Ovary (tissue), 9 donors: Measurements from ENCODE around the gene LCLAT1. TPM values are rescaled to one million over a fixed set of nuclear protein-coding genes. Genes with fewer than 3 reads are reported as not detected.

Source experiments
- DNase-seq, 5 donors: peaks; one replicate each; pipeline ENCODE4 v3.0.0-alpha.2; 2019 to 2020
- H3K27ac ChIP-seq, 2 donors: fragments of 200-600 bp; one replicate each; pipeline versions ENCODE4 v1.5.1 to v1.8.0; 2019 to 2022
- H3K27me3 ChIP-seq: fragments of 200-600 bp; one replicate; pipeline ENCODE4 v1.8.0; 2022
- H3K36me3 ChIP-seq: fragments of 200-600 bp; sonication (generic); one replicate; pipeline ENCODE4 v1.5.1; 2019
- H3K4me1 ChIP-seq: one replicate; pipeline ENCODE4 v1.8.1; 2013; ENCODE audit warnings: mild to moderate bottlenecking, moderate library complexity; ENCODE audit not compliant: insufficient read depth
- H3K4me3 ChIP-seq: fragments of 200-600 bp; sonication (generic); one replicate; pipeline ENCODE4 v1.5.1; 2017
- H3K9me3 ChIP-seq, 2 donors: fragments of 200-600 bp in 1 of 2; sonication (generic) in 1 of 2; one replicate each; pipeline versions ENCODE4 v1.5.1 to v1.8.1; 2013 to 2019; ENCODE audit warnings: mild to moderate bottlenecking in 1 of 2, moderate library complexity in 1 of 2
- CTCF ChIP-seq, 3 donors: fragments of 450-650 bp in 2 of 3; fragments of 200-600 bp in 1 of 3; IDR thresholded peaks; one replicate each; pipeline versions ENCODE4 v1.5.1 to v1.8.0; 2016 to 2022; ENCODE audit warnings: antibody characterized with exemption in 3 of 3, mild to moderate bottlenecking in 1 of 3
- EP300 ChIP-seq: sonication (generic); formaldehyde crosslinking; IDR thresholded peaks from one replicate; pipeline ENCODE4 v1.6.1; 2017; ENCODE audit warnings: antibody characterized with exemption
- POLR2A ChIP-seq: fragments of 450-650 bp; IDR thresholded peaks from one replicate; pipeline ENCODE4 v1.6.1; 2017; ENCODE audit warnings: antibody characterized with exemption, mild to moderate bottlenecking, moderate library complexity
- WGBS, 3 donors: extraction: QIAGEN DNeasy Blood & Tissue Kit in 1 of 3; methylation state at CpG; one replicate each; pipeline versions ENCODE4 v1.1.5 to v1.1.7; 2013 to 2017; 5-methylcytosine and 5-hydroxymethylcytosine counted together
- intact Hi-C, 4 donors: fragments of 100-400 bp; cut with DNase I; formaldehyde crosslinking; loops; one replicate each; pipeline versions ENCODE4 v1.11.0 to v1.15.1; 2022 to 2023
- polyA plus RNA-seq, 2 donors: library from polyadenylated mRNA; stranded (reverse); fragments of 200-250 nt in 1 of 2; fragments of 350-450 nt in 1 of 2; fragmentation: Illumina TruSeq in 1 of 2; extraction: RNeasy Lipid Tissue Mini Kit (QIAGEN cat#74804) in 1 of 2; gene quantifications; one replicate each; pipeline ENCODE4 v1.2.3, GENCODE V29; 2013 to 2014
- total RNA-seq, 7 donors: library from RNA; depleted of rRNA in 2 of 7; stranded (reverse); fragments of >200 nt in 2 of 7; fragmentation: NEBNext Ultra II Directional in 3 of 7; extraction: Animal tissue kit (Norgen Biotek cat#: 25700) in 3 of 7; gene quantifications; one replicate each; pipeline versions ENCODE4 v1.1.0 to v1.2.4, GENCODE V29; 2016 to 2023
- donor health status: DM: no; HTN: no; CAD: no; lungs with moderate emphysema.
- donor health status: DM: no; HTN: no; CAD: no.
- donor health status: Bipolar disorder and iron deficiency.
- donor health status: DM: yes; HTN: yes; CAD: no.
- donor health status: DM: no; HTN: no; CAD: no.
- donor health status: DM: yes; HTN: yes; CAD: no.

Gene LCLAT1
- total and polyA plus RNA-seq, 9 donors = 3.2 to 26.5 (median 22.6) TPM

- H3K27ac ChIP-seq = no peak overlapping the region
- DNase-seq = no peak
- H3K9me3 ChIP-seq = no peaks in the 10 kb centered on the region
- 77 to 86% (median 81%) methylated on average over 2 of the region's 2 CpGs for WGBS, 3 donors
- intact Hi-C loops = no loop called here
- H3K36me3 ChIP-seq = no peaks in the 10 kb centered on the region
- no peaks in the 10 kb centered on the region for H3K27me3 ChIP-seq
- TF ChIP-seq EP300 = no peak
- TF ChIP-seq CTCF (IDR thresholded peaks at IDR 0.05) = no peak
- no peak for TF ChIP-seq POLR2A
- H3K4me3 ChIP-seq = no peak overlapping the region
- H3K4me1 ChIP-seq = peaks cover 4% of the 10 kb centered on the region
These were observed 9.5 kb downstream of the LCLAT1 start for GRCh38 chr2:30456579-30456978.

DNA sequence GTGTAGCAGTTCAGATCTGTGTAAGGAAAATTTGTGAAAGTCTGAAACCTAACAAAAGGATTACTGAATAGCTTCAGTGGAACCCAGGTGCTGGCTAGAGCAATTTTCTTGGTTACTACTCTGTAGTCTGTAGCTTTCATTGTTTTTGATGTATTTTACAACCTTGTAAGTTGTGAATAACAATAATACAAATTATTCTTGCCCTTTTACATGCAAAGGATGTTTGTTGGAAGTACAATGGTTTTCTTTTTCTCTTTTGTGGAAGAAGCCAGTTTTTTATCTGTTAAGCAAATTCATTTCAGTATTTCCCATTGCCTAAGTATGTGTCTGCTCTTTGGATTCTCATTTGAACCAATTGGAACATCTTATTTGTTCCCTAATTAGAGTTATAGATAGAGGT, 10.2 kb downstream of the LCLAT1 start:
- H3K4me3 ChIP-seq = no peak overlapping the region
- no peak overlapping the region for H3K27ac ChIP-seq
- H3K4me1 ChIP-seq = peaks cover 4% of the 10 kb centered on the region
- TF ChIP-seq EP300 (no peak), POLR2A (no peak), CTCF (IDR thresholded peaks at IDR 0.05) (no peak)
- H3K27me3 ChIP-seq = no peaks in the 10 kb centered on the region
- DNase-seq = no peak
- intact Hi-C loops = no loop called here
- no peaks in the 10 kb centered on the region for H3K36me3 ChIP-seq
- no peaks in the 10 kb centered on the region for H3K9me3 ChIP-seq

DNA sequence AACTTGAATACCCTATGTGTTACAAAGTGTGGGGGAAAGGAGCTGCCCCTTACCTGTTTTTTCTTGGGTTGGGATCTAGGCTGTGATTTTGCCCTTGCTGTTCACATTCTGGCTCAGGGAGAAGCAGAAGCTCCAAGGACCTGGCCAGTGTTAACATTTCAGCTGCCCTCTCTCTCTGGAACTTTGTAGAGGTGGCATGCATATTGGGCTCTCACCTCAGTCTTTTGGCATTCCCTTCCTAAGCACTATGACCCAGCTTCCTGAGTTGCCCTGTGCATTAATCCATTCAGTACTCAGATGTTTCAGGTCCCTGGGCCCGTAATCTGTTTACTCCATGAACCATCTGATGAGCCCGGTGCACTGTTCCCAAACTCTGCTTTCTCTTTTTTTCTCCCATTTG, 12.1 kb downstream of the LCLAT1 start:
- Histone ChIP-seq H3K27me3 (no peaks in the 10 kb centered on the region), H3K36me3 (no peaks in the 10 kb centered on the region), H3K4me3 (no peak overlapping the region), H3K4me1 (peaks cover 4% of the 10 kb centered on the region), H3K27ac (no peak overlapping the region), H3K9me3 (no peaks in the 10 kb centered on the region)
- TF ChIP-seq POLR2A (no peak), EP300 (no peak), CTCF (IDR thresholded peaks at IDR 0.05) (no peak)
- WGBS, 3 donors = 38 to 71% (median 66%) methylated on average over 2 of the region's 2 CpGs
- intact Hi-C loops = no loop called here
- DNase-seq = no peak

GRCh38 chr2:30462131-30462857, 15.2 kb downstream of the LCLAT1 start:
- H3K9me3 ChIP-seq = no peaks in the 10 kb centered on the region
- no peaks in the 10 kb centered on the region for H3K27me3 ChIP-seq
- DNase-seq = no peak
- TF ChIP-seq CTCF (IDR thresholded peaks at IDR 0.05) (no peak), EP300 (no peak), POLR2A (no peak)
- H3K36me3 ChIP-seq = no peaks in the 10 kb centered on the region
- intact Hi-C loops = no loop called here
- 81 to 88% (median 87%) methylated on average over 4 of the region's 4 CpGs for whole genome bisulfite sequencing, 3 donors
- H3K4me3 ChIP-seq = no peak overlapping the region
- H3K4me1 ChIP-seq = peaks cover 6% of the 10 kb centered on the region
- H3K27ac ChIP-seq = no peak overlapping the region
